Measurements from ENCODE around the gene C7orf25. TPM values are rescaled to one million over a fixed set of nuclear protein-coding genes. Genes with fewer than 3 reads are reported as not detected.
A peak's percentile ranks its signal among the peaks of the same experiment; 100 is the strongest.

C7orf25 gene
- 18.3 and 22.0 TPM in 2 replicates for total RNA-seq (2014; rRNA removed; shearing (Covaris generic))

DNA sequence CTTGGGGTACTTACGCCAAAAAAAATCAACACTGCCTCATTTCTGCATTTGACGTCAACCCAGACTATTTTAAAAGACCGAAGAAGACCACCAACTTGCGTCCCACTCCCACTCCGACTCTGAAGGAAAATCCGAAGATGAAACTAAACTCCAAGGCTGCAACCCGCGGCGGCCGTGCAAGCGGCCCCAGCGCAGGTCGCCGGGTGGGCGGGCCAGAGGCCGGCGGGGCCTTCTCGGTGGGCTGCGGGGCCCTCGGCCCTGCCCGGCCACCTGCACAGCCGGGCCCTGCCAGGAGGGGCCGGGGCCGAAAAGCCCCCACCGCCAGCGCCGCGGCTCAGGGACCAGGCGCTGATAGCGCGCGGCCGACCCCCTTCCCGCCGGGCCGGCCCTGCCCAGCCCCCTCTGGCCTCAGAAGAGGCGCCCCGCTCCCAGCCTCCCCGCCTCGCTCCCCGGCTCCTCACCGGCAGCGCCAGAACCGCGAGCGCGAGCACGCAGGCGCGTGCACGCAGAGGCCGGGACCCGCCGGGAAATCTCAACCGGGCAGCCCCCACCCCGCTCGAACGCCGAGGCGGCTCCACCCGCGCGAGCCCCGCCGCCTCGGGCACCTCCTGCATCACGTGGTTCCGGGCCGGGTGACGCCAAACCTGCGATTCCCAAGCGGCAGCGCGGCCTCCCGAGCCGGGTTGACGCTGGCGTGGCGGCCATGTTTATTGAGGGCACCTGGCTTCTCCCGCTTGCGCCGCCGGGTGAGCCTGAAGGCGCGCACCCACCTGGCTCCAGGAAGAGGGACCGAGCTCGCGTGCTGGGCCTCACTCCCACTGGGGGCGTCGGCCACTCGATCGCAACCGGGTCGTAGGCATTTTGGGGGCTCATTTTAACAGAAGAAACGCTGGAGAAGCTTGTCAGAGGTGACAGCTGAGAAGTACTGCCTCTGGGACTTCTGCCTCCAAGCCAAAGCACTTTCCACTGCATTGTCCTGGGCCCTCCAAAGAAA lies at the start of gene C7orf25:
Gene C7orf25 (minus strand): TSS at position 617 of the 994 bp plus-strand sequence. CDS start 1,170 bp downstream, outside the sequence.
- DNase-seq (ENCODE audit: low read depth) = peak; percentile 99

DNA sequence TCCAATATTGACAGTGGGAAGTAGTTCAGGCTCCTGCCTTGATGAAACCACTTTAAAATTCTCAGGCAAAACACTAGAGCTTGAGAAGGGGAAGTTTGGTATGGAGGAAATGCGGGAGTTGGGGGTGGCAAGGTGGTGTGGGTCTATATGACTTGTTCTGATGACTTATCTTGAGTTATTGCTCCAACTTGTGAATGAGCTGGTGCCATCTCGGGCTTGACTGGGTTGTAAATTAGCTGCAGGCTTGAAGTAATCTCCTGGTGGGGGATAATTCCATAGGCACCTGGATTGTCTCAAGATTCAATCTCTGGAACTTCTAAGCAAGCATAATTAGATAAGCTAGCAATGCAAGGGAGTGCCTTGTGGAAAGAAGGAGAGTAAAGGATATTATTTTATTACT lies 49.3 kb upstream of the C7orf25 start:
- DNase-seq (ENCODE audit: low read depth) = no peak

DNA sequence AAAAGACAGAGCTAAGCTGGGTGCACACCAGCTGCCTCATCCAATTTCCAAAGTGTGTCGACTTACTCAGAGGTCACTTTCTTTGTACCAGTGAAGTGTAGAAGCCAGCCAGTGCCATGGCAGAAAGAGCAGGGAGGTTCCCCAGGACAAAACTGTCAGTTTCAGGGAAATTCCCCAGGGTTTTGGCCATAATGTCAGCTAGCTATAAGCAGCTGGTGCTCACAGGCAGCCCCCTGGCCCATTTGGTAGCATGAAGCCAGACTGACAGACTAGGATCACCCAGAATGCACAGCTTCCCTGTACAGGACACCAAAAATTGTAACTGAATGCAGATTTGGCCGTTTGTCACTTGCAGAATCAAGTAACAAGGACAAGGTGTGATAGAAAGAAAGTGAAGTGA lies 48.9 kb upstream of the C7orf25 start:
- DNase-seq (ENCODE audit: low read depth) = no peak

DNA sequence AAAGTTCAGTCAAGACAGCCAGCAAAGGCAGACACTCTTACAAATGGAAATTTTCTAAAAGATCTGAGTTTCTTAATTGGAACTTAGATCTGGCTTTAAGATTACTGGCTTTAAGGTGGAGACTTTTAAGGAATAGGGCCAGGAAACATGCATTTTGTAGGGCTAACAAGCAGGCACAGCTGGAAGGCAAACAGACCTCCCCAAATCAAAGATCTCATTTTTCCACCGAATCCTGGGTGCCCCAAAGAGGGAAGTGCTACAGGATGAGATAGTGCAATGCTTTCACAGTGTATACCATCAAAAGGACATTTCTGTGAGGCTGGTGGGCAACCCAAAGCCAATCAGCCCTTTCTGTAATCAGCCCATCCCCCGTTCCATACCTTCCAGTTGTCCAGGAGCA lies 47.7 kb upstream of the C7orf25 start:
- no peak for DNase-seq (ENCODE audit: low read depth)

DNA sequence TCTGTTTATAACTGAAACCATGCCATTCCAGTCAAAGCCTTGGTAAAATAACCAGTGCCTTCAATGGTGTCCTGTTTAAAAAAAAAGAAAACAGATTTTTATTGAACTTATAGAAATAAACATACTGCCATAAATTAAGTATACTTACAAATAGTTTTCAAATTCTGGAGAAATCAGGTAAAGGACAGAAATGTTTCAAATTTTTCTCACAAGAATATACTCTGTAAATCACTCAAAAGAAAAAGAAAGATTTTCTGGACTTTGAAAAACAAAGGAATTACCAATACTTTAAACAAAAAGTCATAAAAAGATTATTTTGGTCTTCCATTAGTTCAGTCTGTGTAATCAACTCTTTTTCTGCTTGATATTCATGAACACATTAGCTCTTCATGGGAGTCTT lies 44.2 kb upstream of the C7orf25 start:
- no peak for DNase-seq (ENCODE audit: low read depth)

DNA sequence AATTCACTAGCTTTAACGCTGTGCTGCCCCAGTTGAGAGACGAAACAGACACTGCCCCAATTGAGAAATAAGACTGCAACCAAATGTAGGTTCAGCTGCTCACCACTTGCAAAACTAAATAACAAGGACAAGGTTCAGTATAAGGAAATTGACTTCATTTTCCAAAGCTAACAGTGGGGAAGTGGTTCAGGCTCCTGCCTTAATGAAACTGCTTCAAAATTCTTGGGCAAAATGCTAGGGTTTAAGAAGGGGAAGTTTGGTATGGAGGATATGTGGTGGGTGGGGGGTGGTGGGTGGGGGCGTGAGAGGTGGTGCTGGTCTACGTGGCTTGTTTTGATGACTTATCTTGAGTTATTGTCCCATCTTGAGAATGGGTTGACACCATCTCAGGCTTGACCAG lies 42.1 kb upstream of the C7orf25 start:
- no peak for DNase-seq (ENCODE audit: low read depth)

DNA sequence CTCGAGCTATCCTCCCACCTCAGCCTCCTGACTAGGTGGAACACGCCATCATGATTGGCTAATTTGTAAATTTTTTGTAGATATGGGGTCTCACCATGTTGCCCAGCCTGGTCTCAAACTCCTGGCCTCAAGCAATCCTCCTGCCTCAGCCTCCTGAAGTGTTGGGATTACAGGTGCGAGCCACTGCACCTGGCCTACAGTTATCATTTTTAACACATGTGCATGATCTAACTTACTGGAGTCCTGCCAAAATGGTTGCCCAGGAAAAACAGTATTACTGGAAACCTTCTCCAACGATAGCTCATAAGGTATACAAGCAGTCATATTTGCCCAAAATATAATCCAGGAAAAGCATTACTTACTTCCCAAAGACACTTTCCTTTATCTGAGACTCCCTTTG lies 40.5 kb upstream of the C7orf25 start:
- no peak for DNase-seq (ENCODE audit: low read depth)

DNA sequence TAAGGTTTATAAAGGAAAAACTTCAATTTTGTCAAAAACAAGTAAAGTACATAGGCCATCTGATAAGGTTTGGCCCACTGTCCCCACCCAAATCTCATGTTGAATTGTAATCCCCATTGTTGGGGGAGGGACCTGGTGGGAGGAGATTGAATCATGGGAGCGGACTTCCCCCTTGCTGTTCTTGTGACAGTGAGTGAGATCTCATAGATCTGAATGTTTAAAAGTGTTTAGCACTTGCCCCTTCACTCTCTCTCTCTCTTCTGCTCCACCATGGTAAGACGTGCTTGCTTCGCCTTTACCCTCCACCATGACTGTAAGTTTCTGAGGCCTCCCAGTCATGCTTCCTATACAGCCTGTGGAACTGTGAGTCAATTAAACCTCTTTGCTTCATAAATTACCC lies 38.5 kb upstream of the C7orf25 start:
- DNase-seq (ENCODE audit: low read depth) = no peak

DNA sequence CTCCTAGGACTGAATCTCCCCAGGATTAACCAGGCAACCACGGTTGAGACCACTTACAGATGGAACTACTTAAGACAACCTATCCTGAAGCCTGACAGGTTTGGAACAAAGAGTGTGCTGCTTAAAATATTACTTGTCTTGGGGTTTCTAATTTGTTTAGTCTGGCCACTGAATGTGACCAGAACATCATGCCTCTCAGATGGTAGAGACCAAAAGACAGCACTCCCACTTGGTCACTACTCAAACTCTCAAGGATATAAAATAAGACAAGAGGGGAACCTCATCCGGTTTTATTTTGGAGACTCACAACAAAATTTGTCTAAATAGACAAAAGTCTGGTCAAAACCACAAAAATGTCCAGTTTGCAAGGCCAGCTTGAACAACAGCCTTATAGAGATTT lies 35.7 kb upstream of the C7orf25 start:
- no peak for DNase-seq (ENCODE audit: low read depth)

DNA sequence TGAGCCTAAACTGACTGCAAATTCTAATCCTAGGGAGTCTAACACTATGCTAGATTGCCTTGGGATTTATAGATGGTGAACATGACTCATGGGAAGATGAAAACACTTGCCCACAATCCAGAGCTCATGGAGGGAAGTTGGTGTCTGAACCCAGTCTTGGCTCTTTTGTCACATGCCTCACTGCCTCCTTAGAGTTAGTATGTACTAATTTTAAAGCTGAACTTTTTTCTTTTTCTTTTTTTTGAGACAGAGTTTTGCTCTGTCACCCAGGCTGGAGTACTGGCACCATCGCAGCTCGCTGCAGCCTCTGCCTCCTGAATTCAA lies 34.7 kb upstream of the C7orf25 start:
- DNase-seq (ENCODE audit: low read depth) = no peak

DNA sequence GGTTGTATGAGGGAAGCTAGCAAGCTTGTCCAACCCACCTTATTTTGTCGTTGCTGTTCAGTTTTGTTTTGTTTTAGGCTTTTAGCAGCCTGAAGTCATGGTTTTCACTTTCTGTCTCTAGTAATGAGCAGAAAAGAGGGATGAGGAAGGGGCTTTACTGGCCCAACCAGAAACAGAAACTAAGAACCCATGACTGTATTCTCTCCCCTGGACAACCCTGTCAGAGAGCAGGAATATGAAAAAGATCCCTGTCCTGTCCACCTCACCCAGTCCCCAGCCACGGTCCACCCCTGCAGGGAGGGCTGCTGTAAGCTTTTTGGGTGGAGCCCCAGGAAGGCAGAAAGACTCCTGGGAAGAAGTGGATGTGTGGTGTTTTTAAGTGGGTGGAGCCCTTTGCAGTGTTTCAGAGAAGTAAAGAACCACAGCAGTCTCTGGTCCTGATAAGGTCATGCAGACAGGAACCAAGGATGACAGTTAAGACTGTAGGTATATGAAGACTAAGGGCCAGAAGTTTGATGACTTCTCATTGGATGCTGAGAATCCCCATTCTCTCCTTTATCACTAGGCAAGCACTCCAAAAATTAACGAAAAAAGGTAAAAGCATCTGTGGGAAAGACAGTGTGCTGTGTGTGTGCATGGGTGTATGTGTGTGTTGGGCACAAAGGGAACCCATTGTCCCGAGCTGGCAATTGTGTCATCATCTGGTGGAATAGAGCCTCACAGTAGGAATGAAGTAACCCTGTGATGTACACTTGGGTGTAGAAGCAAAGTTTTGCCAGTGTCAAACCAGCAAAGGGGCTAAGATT lies 34.2 kb upstream of the C7orf25 start:
- no peak for DNase-seq (ENCODE audit: low read depth)

DNA sequence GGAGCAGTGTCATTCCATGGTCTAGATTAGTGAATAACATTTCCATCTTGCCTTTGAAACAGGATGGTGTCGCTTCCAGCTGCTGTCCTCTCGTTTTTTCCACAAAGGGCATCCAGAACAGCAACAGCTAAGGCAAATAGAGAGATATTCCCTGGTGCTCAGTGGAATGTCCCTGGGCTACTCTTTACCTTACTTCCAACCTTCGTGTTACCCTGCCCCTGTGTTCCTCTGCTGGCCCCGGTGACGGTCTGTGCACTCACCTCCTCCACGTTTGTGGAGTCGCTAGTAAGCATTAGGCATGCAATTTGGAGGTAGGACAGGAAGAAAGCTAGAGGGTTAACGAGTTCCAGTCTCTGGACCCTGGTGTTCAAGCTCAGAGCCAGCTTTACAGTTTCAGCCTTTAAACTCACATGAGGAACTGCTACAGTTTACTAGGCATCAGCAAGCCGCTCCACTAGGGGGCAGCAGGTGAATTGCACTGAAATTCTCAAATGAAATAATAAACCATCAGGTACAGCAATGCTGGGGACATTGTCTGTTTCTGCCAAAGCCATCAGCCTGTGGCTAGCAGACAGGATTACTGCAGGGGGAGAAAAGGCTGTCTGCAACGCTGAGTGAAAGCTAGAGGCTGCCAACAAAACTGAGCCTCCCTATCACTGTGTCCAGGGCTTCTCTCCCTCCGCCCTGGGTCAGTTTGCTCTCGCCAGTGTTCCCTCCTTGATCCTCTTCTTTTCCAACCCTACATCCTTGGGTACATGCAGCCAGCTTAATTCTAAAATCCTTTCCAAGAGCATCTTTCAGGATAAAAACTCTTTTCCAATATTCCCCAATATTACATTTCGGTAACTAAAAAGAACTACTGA lies 29.3 kb upstream of the C7orf25 start:
- DNase-seq (ENCODE audit: low read depth) = peak; percentile 73

DNA sequence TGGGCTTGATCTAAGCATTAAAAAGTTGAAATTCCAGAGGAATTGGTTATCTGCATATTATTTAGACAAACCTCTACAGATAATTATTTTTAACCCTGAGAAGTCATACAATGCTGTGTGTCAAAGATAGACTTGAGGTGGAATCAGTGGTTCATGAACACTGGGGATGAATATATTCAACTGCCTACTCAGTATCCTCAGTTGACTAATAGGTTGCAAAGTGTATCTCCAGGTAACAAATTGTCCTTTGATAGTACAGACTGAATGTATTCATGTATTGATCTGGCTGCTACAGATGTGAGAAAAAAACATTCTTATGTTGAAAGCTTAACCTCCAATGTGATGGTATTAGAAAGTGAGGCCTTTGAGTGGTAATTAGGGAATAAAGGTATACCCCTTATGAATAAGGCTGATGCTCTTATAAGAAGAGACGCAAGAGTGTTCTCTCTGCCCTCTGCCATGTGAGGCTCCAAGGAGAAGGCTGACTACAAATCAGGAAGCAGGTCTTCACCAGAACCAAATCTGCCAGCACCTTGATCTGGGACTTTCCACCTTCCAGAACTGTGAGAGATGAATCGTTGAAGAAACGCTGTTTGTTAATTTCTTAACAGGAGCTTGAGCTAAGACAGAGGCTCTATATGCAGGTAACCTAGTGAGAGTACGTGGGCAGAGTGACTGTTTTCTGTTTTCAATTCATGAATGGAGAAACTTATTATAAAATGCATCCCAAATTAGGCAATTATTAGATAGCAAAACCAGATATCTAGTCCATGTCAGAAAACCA lies 27.8 kb upstream of the C7orf25 start:
- DNase-seq (ENCODE audit: low read depth) = no peak

DNA sequence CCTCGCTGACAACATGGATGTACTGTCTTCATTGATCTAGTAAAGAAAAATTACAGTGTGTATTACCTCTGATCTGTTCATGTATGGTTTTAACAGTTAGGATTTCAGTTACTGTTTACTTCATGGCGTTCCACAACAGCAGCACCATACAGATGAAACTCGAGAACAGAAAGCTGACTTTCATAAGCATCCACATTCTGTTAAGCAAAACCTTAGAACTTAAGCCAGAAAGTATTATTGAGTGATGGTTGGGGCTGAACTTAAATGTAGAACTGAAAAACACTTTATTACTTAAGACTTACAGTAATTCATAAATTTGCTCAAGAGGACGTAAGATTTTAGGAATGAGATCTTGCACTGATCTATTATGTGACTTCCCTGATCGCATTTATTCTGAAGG lies 24.0 kb upstream of the C7orf25 start:
- no peak for DNase-seq (ENCODE audit: low read depth)

DNA sequence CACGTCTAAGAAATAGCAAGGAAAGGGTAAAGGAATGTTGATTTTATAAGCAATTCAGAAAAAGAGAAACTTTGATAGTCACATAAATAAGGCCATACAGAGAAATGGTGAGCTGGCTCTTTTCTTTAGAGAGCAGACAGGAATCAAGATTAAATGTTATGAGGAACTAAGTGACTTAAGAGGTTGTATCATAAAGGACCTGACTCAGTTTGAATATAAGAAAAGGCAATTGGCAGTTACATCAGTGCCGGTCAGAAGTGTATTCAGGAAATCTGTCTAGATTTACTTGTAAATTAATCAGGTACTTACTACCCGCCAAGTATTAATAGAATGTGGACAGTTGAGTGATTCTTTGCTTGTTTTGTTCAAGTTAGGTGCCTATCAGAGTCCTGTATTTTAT lies 22.4 kb upstream of the C7orf25 start:
- DNase-seq (ENCODE audit: low read depth) = no peak

DNA sequence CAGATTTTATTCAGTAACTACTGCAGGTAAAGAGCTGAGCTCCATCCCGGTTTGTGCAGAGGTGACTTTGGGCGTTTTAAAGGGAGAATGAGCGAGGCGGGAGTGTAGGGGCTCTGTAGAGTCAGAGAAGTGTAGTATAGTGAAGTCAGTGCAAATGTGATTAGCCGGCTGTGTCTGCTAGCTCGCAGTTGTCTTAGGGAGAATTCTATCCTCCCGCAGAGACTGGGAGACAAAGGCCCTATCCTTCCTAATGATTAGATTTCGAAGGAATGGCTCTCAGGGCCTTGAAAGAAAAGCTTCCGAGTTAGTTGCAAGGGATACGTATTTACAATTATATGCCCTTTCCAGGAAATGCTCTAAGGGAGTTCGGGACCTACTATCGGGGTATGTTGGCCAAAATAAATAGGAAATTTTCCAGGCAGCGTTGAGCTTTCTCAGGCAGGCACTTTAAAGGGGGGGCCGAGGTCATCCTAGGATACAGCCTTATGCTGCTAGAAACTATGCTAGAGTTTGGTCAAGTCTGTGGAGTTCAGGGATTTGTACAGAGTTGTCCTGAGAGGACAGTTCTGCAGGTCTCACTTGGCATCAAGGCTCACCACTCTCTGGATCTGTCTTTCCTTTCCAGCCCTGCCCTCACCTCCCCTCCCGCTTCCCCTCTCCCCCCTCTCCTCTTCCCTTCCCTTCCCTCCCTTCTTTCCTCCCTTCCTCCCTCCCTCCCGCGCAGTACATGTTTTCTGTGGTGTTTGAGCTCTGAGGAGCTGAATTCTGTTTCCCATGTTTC lies 21.1 kb upstream of the C7orf25 start:
- peak; percentile 45 for DNase-seq (ENCODE audit: low read depth)

DNA sequence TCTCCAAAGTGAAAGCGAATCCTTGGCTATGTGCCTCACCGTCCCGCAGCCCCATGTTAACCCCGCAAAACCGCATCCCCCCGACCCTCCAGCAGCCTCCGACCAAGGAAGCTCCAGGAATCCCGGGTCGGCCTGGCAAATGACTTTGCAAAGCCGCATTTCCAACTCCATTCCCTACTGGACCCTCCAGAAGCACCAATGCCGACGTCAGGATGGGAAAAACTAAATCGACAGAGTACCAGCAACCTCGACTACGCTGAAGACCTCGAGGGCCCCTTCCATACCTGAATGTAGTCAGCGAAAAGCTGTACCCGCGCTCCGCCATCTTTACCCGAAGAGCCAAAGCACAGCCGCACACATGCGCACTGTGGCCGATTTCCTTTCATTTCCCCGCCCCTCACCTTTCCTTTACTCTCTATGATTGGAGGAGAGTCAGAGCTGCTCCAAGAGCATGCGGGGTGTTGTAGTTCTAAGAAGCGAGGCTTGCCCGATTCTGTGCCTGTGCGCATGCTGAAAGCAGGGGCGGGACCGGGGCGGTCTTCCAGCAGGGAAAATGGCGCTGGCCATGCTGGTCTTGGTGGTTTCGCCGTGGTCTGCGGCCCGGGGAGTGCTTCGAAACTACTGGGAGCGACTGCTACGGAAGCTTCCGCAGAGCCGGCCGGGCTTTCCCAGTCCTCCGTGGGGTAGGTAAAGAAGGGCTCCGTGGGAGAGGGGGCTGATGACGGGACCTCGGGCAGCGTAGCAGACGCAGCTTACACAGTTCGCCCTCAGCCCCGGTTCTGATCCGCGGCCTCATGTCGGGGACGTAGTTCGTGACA lies 20.2 kb upstream of the C7orf25 start, which contains the start of the genes MRPL32 and PSMA2:
Gene MRPL32 (plus strand): TSS at position 543 of the 818 bp plus-strand sequence. CDS start 11 bp downstream, at position 554.
Gene PSMA2 (minus strand): TSS at position 341 of the 818 bp plus-strand sequence. CDS start 16 bp downstream, at position 325.
- DNase-seq (ENCODE audit: low read depth) = peak; percentile 99

DNA sequence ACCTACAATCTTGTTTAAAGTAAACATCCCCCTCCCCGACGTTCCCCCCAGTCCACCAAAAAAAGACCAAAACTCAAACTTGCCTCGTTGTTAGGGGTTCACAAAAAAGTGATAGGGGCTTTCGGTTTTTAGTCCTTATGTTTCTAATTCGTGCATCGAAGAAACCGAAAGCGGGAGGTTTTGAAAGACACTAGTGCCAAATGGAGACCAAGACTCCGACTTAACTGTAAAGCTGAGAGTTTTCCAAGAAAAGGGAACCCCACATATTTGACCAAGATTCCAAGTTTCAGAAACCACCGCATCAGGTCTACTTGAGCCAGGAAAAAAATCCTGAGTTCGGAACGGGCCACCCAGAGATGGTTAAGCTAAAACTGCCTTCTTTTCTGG lies 19.6 kb upstream of the C7orf25 start:
- peak; percentile 26 for DNase-seq (ENCODE audit: low read depth)

DNA sequence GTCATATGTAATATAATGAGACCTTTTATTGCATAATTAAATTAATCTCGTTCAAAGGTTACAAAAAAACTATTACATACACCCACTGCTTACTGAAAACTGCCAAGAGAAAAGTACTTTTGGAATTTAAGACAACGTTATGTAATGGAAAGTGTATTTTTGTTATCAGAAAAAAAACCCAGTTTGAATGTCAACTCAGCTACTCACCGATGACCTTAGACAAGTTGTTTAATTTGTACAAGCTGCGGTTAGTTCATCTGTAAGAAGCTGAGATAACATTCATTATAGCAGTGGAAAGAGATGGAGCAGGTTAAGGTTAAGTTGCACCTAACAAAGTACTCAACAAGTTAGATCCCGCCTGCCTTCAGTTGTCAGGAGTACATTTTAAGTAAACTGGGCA lies 19.0 kb upstream of the C7orf25 start:
- DNase-seq (ENCODE audit: low read depth) = no peak
